HS-27A (cell line): ENCODE results near the gene SMAD5.

Experiments
- DNase-seq: peaks from one replicate; pipeline ENCODE4 v3.0.0-alpha.2; 2012; ENCODE audit warnings: low read depth, missing footprints

The SMAD5 gene

GRCh38 chr5:136157514-136157913 is 24.9 kb downstream of the SMAD5 start:
- no peak for DNase-seq

GRCh38 chr5:136159457-136159856 is 26.8 kb downstream of the SMAD5 start:
- DNase-seq, result no peak

DNA sequence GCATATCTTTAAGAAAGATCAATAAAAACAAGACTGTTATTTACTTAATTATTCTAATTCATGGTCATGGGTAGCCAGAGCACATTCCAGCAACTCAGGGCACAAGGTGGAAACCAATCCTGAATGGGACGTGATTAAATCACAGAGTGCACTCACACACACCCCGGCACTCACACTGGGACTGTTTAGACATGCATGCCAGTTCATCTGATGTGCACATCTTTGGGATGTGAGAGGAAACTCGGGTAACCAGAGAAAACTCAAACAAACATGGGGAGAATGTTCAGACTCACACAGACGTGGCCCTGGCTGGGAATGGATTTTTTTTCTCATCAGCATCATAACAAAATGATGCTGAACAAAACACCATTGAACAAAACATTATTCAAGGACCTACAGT is 29.4 kb downstream of the SMAD5 start:
- no peak for DNase-seq

GRCh38 chr5:136164226-136164625 is 31.6 kb downstream of the SMAD5 start:
- DNase-seq, result no peak

GRCh38 chr5:136166909-136167308 is 34.3 kb downstream of the SMAD5 start:
- no peak for DNase-seq

- DNase-seq, result no peak
Observed at GRCh38 chr5:136169218-136169617, 36.6 kb downstream of the SMAD5 start.

- peak; percentile 8 for DNase-seq
Observed at GRCh38 chr5:136174021-136174659, 41.5 kb downstream of the SMAD5 start.

DNA sequence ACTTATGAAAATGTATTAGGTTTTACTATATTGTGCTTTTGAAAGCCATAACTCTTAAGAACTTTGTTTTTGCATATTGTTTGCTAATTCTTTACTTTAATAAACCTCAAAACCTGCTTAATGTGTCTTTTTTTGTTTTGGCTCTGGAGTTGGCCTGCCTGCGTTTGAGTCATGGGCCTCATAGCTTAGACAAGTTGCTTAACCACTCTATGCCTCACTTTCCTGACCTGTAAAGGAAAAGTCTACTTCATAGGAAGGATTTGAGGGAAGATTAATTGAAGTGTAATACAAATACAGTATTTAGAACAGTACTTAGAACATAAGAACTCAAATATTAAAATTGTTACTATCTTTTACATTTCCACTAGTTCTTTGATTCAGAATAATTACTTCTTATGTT is 50.0 kb downstream of the SMAD5 start:
- no peak for DNase-seq

DNA sequence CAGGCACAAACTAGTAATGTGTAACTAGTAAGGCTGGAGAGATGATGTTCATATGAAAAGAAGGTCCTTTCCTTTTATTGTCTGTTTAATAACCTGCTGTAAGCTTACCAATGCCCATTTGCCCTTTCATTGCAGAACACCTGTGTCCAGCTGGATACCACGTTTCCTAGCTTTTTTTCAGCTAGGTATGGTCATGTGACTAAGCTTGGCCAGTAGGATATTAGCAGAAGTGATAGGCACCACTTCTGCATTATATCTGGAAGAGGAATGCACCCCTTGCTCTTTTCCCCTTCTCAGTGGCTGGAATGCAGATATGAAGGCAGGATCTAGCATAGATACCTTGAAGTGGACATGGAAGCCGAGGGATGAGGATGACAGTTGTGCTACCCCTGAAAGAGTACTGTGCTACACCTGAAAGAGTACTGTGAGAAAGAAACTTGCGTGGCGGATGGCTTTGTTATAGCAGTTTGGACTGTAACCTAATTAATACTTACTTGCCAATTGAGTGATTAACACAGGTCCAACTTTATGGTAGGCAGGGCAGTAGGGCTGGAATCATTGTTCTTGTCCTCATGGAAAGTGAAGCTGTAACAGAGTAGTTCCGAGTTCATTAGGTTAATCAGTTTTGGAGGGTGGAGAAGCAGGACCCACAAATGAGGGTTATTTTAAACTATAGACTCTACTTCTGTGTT is 53.5 kb downstream of the SMAD5 start:
- no peak for DNase-seq

DNA sequence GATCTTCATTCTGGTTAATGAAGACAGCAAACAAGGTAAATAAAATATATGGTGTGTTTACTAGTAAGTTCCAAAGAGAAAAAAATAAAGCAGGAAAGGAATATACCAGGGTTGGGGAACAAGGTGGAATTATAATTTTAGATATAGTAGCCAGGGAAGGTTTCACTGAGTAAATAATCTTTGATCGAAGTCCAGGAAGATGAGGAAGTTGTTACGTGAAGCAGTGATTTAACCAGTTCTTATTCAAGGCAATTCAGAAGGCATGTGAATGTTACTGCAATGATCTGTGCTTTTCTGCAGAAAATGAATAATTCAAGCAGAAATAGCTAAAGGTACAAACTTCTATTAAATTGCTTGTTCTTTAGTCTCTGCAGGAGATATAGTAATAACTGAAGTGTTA is 54.2 kb downstream of the SMAD5 start:
- no peak for DNase-seq

- DNase-seq, result no peak
Observed at GRCh38 chr5:136188859-136189258, 56.2 kb downstream of the SMAD5 start.

DNA sequence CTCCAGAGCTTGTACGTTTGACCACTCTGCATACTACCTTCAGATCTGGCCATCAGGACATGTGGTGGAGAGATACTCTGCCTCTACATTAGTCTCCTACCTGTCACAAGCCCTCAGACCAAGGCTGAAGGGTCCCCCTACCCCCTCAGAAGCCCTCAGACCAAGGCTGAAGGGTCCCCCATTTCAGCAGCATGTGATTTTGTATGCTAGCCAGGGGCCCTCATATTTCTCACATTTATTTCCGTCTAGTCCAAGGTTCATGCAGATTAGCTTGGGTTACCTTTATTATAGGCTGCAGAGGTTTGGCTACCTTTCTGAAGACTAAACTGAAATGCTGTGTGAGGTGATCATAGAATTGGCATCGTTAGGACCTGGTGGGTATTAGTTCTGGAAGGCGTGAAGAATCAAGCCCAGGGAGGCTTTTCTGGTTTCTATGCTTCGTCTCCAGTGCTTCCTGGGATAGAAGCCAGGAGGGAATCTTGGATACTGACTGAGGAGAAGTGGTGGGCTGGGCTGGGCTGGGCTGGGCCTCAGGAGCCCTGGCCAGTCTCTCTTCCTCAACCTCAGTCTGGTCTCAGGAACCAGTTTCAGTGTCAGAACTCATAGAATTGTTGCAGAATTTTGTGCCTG is 57.6 kb downstream of the SMAD5 start:
- DNase-seq, result no peak

- DNase-seq, result no peak
Observed at GRCh38 chr5:136190904-136191303, 58.3 kb downstream of the SMAD5 start.

DNA sequence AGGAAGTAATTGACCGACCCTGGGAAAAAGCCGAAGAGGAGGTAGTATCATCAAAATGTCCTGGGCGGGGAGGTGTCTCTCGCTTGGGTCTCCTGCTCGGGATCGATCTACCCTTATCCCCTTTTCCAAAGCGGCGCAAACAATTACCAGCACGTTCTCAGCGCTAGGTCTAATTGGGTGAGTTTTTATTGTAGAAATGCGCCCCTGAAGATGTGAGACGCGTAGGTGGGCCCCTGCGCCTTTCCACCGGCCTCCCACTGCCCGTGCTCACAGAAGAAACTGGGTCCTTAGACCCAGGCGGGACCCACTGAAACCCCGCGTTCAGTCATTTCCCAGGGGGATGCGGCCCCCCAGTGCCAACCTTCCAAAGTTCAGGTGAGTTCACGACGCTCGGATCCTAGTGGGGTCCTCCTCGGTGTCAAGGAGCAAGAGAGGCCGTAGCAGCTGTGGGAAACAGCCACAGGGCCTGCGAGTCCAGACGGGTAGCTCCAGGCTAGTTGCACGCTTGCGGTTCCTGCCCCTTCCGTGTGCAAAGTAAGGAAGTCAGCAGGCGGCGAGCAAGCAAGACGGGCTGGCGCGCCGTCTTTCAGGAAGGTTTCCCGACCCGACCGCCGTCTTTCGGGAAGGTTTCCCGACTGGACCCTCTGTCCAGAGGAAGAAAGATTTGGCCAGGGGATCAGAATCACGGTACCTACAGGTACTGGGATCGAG is 58.8 kb downstream of the SMAD5 start:
- no peak for DNase-seq

DNA sequence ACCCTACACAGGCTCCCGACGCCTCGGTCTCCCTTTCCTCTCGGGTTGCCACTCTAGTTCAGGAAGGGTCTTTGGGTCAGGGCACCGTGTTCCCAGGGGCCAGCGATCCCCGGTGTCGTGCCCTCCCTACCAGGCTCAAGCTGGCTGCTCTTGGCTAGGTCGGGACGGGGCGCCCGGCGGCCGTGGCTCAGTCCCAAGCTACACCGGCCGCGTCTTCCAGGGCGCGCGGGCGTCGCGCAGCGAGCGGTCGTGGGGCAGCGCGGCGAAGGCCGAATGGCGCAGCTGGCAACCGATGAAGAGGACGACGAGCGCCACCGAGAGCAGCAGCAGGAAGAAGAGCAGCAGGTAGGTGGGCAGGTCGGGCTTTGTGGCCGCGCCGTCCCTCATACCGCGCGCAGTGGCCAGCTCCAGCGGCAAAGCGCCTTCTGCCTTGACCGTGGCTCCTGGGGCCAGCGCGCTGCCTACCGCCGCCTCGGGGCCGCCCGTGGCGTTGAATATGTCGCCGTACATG is 59.4 kb downstream of the SMAD5 start:
- no peak for DNase-seq

DNA sequence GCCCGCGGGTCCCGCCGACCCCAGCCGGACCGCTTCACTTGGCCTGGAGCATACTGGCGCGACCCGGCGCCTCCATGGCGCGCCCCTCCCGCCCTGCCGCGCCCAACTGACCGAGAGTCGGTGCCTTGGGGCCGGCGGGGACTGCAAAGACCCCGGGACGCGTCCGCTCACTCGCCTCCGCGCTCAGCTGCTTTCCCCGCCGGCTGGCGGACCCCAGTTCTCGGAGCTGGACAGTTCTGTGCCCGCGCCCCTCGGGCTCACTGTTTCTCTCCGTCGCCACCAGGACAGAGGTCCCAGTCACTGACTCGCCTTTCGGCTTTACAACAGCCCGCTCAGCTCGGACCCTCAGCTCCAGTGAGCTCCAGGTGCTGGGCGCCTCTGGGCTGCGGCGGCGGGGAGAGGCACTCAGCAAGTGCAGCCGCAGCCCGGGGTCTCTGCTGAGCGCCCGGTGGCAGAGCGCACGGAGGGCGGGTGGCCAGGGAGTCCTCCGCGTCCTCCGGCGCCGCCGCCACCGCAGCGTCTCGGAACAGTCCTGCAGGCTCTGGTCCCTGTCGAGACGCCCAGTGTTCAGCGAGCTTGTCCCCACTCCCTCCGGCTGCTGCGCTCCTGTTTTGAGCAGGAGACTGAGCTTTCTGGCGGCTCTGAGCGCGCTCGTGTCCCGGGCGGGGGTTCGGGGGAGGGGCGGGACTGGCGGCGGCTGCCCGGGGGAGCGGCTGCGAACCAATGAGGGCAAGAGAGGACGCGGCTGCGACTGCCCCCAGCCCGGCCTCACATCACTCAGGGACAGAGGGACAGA is 60.1 kb downstream of the SMAD5 start, which contains the start of gene SMIM32:
SMIM32 (minus strand) TSS at position 637 of the 796 bp plus-strand sequence. CDS start 638 bp downstream, outside the sequence.
- no peak for DNase-seq

GRCh38 chr5:136193322-136193935 is 60.8 kb downstream of the SMAD5 start:
- DNase-seq, result no peak

DNA sequence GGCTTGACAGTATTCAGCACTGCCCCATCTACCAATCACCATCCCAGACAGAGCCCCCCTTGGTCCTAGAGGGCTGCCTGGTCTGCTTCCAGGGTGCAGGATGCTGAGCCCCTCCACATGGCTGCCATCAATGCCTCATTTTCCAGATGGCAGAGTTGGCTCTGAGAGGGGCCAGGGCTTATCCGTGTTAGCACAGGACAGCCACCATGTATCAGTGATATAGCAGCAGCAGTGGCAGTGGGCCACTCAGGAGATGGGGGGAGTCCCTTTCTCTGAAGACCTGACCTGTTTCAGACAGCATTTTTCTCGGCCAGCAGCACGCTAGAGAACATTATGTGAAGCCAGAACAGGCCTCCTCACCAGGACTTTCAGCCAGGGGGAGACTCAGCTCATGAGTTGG is 61.9 kb downstream of the SMAD5 start:
- no peak for DNase-seq

- DNase-seq, result no peak
Observed at GRCh38 chr5:136195971-136196820, 63.6 kb downstream of the SMAD5 start.

DNA sequence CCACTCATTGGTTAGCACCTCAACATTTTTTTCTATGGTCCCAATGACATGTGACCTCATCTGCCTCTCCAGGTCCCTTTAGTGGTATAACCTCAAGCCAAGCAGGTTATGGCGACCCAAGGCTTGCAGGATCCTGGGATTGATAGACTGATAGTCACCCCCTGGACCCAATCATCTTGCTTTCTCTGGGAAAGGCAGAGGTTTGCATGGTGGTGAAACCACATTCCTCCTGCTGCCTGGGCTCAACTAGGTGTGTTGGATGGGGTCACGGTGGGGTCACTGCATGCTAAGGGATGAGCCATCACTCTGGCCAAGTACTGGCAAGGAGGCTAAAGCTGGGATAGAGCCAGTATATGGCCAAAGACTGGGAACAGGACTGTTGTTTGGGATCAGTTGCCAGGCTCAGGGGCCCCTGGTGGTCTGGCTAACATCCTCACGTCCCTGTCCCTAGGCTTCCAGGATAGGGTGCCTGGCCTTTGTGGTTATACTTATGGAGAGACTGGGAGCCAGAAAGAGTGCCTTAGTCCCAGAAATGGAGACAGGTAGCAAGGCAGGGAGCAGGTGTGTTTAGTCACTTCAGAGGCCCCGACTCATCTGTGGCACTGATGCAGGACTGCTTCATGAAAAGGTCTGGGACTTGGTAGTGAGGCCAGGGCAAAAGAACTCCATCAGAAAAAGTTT is 65.0 kb downstream of the SMAD5 start:
- DNase-seq, result no peak
